ENCODE data around the gene PJA2. TPM values are rescaled to one million over a fixed set of nuclear protein-coding genes. Genes with fewer than 3 reads are reported as not detected.

The PJA2 gene
- total RNA-seq, 2 donors from 2014 or later, result 55.9 to 102 TPM

DNA sequence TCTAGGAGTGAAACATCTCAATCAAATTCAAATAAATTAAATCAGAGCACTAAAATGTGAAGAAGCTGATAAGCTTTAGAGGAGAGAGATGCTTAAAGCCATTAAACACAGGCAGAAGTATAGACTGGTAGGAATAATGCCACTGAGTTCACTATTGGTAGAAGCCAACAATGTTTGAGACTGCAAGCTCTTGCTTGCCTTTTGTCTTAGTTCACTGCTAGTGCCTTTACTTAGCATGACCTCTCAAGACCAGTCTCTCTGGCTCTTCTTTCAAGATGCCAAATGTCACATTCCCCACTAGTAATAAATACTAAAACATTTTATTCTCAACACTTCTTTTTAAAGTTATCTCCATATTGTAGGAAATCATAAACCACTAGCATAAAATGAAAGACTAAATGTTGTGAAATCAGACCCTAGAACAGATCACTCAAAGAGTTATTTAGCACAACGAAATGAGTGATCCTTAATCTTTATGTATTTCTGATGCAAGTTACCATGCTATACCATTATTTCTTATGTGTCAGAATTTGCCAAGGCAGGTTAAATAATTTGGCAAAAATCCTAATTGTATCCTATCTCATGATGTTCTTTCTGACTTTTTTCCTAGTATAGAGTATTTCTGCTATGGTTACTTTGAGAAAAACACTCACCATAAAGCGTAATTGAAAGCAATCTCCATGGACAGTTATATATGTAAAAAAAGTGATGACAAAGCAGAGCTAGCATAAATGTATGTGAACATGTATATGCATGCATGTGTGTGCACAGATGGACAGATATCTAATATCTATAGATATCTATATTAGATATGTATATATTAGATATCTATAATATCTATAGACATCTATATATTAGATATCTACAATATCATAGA is 57.5 kb downstream of the PJA2 start:
- Histone ChIP-seq H3K27me3 (no peaks in the 10 kb centered on the region), H3K4me3 (no peak overlapping the region), H3K27ac (no peak overlapping the region), H3K4me1 (peaks cover 3% of the 10 kb centered on the region), H3K36me3 (no peaks in the 10 kb centered on the region), H3K9me3 (no peaks in the 10 kb centered on the region), H3K9ac (ENCODE audit: low read depth in 2 of 2, low read length in 2 of 2) (no peak overlapping the region)
- TF ChIP-seq CTCF (IDR thresholded peaks at IDR 0.05), result no peak
- no peak for DNase-seq
- intact Hi-C loops (cut with DNase I), result no loop called here

GRCh38 chr5:109350537-109351270 is 59.1 kb downstream of the PJA2 start:
- Histone ChIP-seq H3K4me3 (no peak overlapping the region), H3K9ac (ENCODE audit: low read depth in 2 of 2, low read length in 2 of 2) (no peak overlapping the region), H3K36me3 (no peaks in the 10 kb centered on the region), H3K4me1 (peaks cover 3% of the 10 kb centered on the region), H3K27ac (no peak overlapping the region), H3K27me3 (no peaks in the 10 kb centered on the region), H3K9me3 (no peaks in the 10 kb centered on the region)
- no peak for TF ChIP-seq CTCF (IDR thresholded peaks at IDR 0.05)
- DNase-seq, result no peak
- intact Hi-C loops (cut with DNase I), result no loop called here

GRCh38 chr5:109349388-109349787 is 60.4 kb downstream of the PJA2 start:
- Histone ChIP-seq H3K27ac (no peak overlapping the region), H3K4me1 (peaks cover 3% of the 10 kb centered on the region)

DNA sequence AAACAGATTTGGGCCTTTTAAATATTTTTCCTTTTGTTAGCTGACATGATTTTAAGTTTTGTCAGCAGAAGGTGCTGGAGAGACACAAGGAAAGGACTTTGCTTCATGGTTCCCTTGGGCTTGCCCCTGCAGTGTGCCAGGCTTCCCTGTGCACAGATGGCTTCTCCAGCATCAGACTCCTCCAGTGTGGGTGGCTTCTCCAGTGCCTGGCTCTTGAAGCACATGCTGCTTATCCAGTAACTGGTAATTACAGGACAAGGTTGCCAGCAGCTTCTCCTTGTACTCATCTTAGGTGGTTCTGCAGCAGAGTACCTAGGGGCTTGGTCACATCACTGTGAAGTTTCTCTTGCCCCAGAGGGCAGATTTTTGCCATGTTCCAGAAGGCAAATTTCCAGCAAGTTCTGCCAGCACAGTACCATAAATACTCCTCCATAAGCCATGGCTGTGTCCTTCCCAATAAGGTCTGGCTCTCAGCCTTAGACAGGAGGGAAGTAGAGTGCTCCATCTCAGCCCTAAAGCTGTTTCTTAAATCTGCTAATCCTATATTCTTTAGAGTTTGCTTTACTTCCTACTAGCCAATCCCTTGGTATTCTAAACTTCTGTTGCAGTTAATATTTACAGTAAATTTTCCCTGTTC is 62.4 kb downstream of the PJA2 start:
- no peak overlapping the region for H3K9ac ChIP-seq (ENCODE audit: low read depth in 2 of 2, low read length in 2 of 2)
- no peaks in the 10 kb centered on the region for H3K9me3 ChIP-seq
- peak; percentile 21 for DNase-seq
- intact Hi-C loops (cut with DNase I), result no loop called here
- no peaks in the 10 kb centered on the region for H3K27me3 ChIP-seq
- peaks cover 3% of the 10 kb centered on the region for H3K4me1 ChIP-seq
- no peaks in the 10 kb centered on the region for H3K36me3 ChIP-seq
- TF ChIP-seq CTCF (IDR thresholded peaks at IDR 0.05), result no peak
- H3K4me3 ChIP-seq, result no peak overlapping the region
- no peak overlapping the region for H3K27ac ChIP-seq

More at GRCh38 chr5:109349388-109349787, 60.4 kb downstream of the PJA2 start:
- no peak overlapping the region for H3K9ac ChIP-seq (ENCODE audit: low read depth in 2 of 2, low read length in 2 of 2)
- intact Hi-C loops (cut with DNase I), result no loop called here
- no peak for TF ChIP-seq CTCF (IDR thresholded peaks at IDR 0.05)
- no peaks in the 10 kb centered on the region for H3K9me3 ChIP-seq
- no peak overlapping the region for H3K4me3 ChIP-seq
- no peaks in the 10 kb centered on the region for H3K36me3 ChIP-seq
- no peaks in the 10 kb centered on the region for H3K27me3 ChIP-seq
- no peak for DNase-seq

GRCh38 chr5:109345699-109346098 is 64.1 kb downstream of the PJA2 start:
- intact Hi-C loops (cut with DNase I), result no loop called here
- no peak overlapping the region for H3K4me3 ChIP-seq
- H3K27ac ChIP-seq, result no peak overlapping the region
- no peak for TF ChIP-seq CTCF (IDR thresholded peaks at IDR 0.05)
- H3K4me1 ChIP-seq, result peaks cover 3% of the 10 kb centered on the region
- no peaks in the 10 kb centered on the region for H3K36me3 ChIP-seq
- no peak for DNase-seq
- H3K9ac ChIP-seq (ENCODE audit: low read depth in 2 of 2, low read length in 2 of 2), result no peak overlapping the region
- H3K27me3 ChIP-seq, result no peaks in the 10 kb centered on the region
- no peaks in the 10 kb centered on the region for H3K9me3 ChIP-seq
